CD4-positive, alpha-beta T cell (primary cell): ENCODE measurements around the gene RNF141. TPM values are rescaled to one million over a fixed set of nuclear protein-coding genes. Genes with fewer than 3 reads are reported as not detected.

ENCODE experiments used
- ATAC-seq: fragments of 200-7000 bp; cut with Tn5 transposase; one replicate; pipeline ENCODE4 v1.10.0; 2022; ENCODE audit warnings: mild to moderate bottlenecking; ENCODE audit not compliant: poor library complexity
- CTCF ChIA-PET: fragments of 350-600 bp; sonication (Branson Sonifier 250); formaldehyde crosslinking; loops from one replicate; lab custom pipeline; 2021; ENCODE audit warnings: antibody characterized with exemption, inconsistent platforms; lab: Charles Lee
- POLR2A ChIA-PET: fragments of 350-600 bp; sonication (Branson Sonifier 250); formaldehyde crosslinking; loops from one replicate; lab custom pipeline; 2021; ENCODE audit warnings: antibody characterized with exemption, inconsistent platforms; lab: Charles Lee
- DNase-seq, 14 experiments: peaks; one replicate each; pipeline ENCODE4 v3.0.0-alpha.2; 2013 to 2020; ENCODE audit warnings: mixed read lengths in 2 of 14
- H3K27ac ChIP-seq, 2 donors: one replicate each; pipeline versions ENCODE4 v1.5.1 to v1.7.0; 2013; ENCODE audit warnings: low read length in 2 of 2, low read depth in 1 of 2, mild to moderate bottlenecking in 1 of 2
- H3K27me3 ChIP-seq, 2 experiments: 1 replicate in 1 of 2; 2 replicates in 1 of 2; pipeline versions ENCODE4 v1.6.1 to v1.7.0; 2013; ENCODE audit warnings: low read length in 2 of 2, control low read depth in 1 of 2, mild to moderate bottlenecking in 1 of 2, moderate library complexity in 1 of 2; ENCODE audit not compliant: insufficient read depth in 2 of 2, control insufficient read depth in 1 of 2
- H3K36me3 ChIP-seq: one replicate; pipeline ENCODE4 v1.6.1; 2013; ENCODE audit warnings: low read length, control low read depth; ENCODE audit not compliant: insufficient read depth
- H3K4me1 ChIP-seq: one replicate; pipeline ENCODE4 v1.6.1; 2013; ENCODE audit warnings: low read length, control low read depth; ENCODE audit not compliant: insufficient read depth
- H3K4me3 ChIP-seq: one replicate; pipeline ENCODE4 v1.5.1; 2013; ENCODE audit warnings: mild to moderate bottlenecking, low read length, moderate library complexity
- H3K9me3 ChIP-seq, 2 experiments: 1 replicate in 1 of 2; 2 replicates in 1 of 2; pipeline versions ENCODE4 v1.6.1 to v1.7.0; 2013; ENCODE audit warnings: low read length in 2 of 2, mild to moderate bottlenecking in 2 of 2, control low read depth in 1 of 2, moderate library complexity in 1 of 2; ENCODE audit not compliant: control insufficient read depth in 1 of 2, insufficient read depth in 1 of 2
- H3K27ac Mint-ChIP-seq: one replicate; pipeline ENCODE4 v1.8.0; 2020; ENCODE audit warnings: mixed read lengths
- H3K27me3 Mint-ChIP-seq: one replicate; pipeline ENCODE4 v1.8.0; 2021; ENCODE audit warnings: mixed read lengths
- H3K36me3 Mint-ChIP-seq: one replicate; pipeline ENCODE4 v1.8.0; 2021; ENCODE audit warnings: low read depth, mixed read lengths
- H3K4me1 Mint-ChIP-seq: one replicate; pipeline ENCODE4 v1.8.0; 2021; ENCODE audit warnings: low read depth, mixed read lengths
- H3K4me3 Mint-ChIP-seq: one replicate; pipeline ENCODE4 v1.8.0; 2020; ENCODE audit warnings: mild to moderate bottlenecking, mixed read lengths
- H3K9me3 Mint-ChIP-seq: one replicate; pipeline ENCODE4 v1.8.0; 2020; ENCODE audit warnings: mixed read lengths
- intact Hi-C, 2 experiments: fragments of 100-400 bp; cut with DNase I in 1 of 2; cut with micrococcal nuclease in 1 of 2; formaldehyde crosslinking; loops; one replicate each; pipeline versions ENCODE4 v1.15.1 to v1.9.0; 2023 to 2025; cut with DNase I, micrococcal nuclease
- total RNA-seq, 174 experiments: library from RNA in 2 of 174; stranded (reverse) in 2 of 174; gene quantifications; one replicate each; pipeline ENCODE4 v1.2.3 and lab custom pipeline; 2021 to 2026
- TF ChIP-seq, protein P1 (sequence below): fragments of 200-600 bp; IDR thresholded peaks from one replicate; pipeline ENCODE4 v1.8.0; 2022; ENCODE audit warnings: antibody characterized with exemption, mild to moderate bottlenecking

RNF141 gene
- total RNA-seq, 2 experiments from 2014 or later: 18.0 to 19.0 TPM

DNA sequence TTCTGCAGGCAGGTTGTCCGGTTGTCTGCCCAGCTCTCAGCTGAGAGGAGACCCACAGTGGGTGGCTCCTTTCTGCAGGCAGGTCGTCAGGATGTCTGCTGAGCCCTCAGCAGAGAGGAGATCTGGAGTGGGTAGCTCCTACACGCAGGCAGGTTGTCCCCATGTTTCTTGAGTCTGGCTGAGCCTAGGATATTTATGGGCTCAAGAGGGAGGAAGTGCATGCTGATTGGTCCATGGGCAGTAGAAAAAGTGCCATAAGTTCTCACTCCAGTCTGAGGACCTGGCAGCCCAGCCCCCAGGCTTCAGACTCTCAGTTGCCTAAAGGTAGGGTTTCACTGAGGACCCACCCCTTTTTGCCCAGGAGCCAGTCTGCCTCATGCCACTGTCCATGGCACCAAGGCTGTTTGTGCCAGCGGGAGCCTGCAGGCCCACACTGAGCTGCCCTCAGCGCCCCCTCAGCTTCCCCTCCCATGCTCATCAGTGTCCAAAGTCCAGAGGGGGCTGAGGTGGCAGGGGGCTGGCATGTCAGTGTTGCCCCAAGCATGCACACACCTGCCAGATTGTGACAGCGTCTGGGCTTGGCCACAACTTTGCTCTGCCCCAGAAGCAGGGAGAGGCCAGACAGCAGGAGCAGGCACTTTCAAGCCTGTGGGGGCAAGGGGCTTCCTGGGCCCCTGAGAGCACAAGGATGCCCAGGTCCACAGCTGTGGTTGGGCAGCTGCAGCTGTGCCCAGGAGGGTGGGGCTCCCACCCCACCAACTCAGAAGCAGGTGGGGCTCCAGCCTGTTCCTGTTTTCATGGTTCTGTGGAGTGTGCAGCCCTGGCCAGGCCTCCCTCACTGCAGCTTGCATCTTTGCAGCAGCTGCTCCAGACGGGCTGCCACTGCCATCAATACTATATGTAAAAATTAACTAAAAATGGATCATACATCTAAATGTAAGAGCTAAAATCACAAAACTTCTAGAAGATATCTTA, 3.8 kb upstream of the RNF141 start:
- TF ChIP-seq, protein P1, sequence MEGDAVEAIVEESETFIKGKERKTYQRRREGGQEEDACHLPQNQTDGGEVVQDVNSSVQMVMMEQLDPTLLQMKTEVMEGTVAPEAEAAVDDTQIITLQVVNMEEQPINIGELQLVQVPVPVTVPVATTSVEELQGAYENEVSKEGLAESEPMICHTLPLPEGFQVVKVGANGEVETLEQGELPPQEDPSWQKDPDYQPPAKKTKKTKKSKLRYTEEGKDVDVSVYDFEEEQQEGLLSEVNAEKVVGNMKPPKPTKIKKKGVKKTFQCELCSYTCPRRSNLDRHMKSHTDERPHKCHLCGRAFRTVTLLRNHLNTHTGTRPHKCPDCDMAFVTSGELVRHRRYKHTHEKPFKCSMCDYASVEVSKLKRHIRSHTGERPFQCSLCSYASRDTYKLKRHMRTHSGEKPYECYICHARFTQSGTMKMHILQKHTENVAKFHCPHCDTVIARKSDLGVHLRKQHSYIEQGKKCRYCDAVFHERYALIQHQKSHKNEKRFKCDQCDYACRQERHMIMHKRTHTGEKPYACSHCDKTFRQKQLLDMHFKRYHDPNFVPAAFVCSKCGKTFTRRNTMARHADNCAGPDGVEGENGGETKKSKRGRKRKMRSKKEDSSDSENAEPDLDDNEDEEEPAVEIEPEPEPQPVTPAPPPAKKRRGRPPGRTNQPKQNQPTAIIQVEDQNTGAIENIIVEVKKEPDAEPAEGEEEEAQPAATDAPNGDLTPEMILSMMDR: no peak
- H3K9me3 Mint-ChIP-seq: no peaks in the 10 kb centered on the region
- DNase-seq: no peak
- H3K9me3 ChIP-seq: peaks cover 0 to 14% of the 10 kb centered on the region in 2 experiments
- H3K27ac Mint-ChIP-seq: no peak overlapping the region
- H3K27me3 Mint-ChIP-seq: no peaks in the 10 kb centered on the region
- H3K36me3 Mint-ChIP-seq: peaks cover 2% of the 10 kb centered on the region
- ATAC-seq: no peak
- ChIA-PET CTCF (interaction anchor here (1.5 kb wide), 1 partner anchor 11 kb away, joined by 3 read pairs; no protein-coding TSS in a partner anchor), POLR2A (no interaction called here)
- no peaks in the 10 kb centered on the region for H3K27me3 ChIP-seq
- H3K4me1 ChIP-seq: peaks cover 12% of the 10 kb centered on the region
- no peak overlapping the region for H3K27ac ChIP-seq
- no peaks in the 10 kb centered on the region for H3K36me3 ChIP-seq
- peaks cover 15% of the 10 kb centered on the region for H3K4me1 Mint-ChIP-seq
- H3K4me3 ChIP-seq: no peak overlapping the region
- intact Hi-C loops: loop anchor here (5.0 to 10.0 kb wide), 6 partner anchors 87 to 1860 kb away; partner anchors contain the start of genes ADM (in 1 of the 2), AMPD3 (in 1 of the 2), RPL27A (in 1 of the 2) and TRIM66 (in 1 of the 2)
- H3K4me3 Mint-ChIP-seq: no peak overlapping the region

- POLR2A ChIA-PET: no interaction called here
- H3K4me1 Mint-ChIP-seq: peaks cover 23% of the 10 kb centered on the region
- Histone ChIP-seq H3K27me3 (no peaks in the 10 kb centered on the region), H3K4me3 (no peak overlapping the region), H3K27ac (no peak overlapping the region), H3K9me3 (peaks cover 0 to 14% of the 10 kb centered on the region in 2 experiments), H3K4me1 (peaks cover 13% of the 10 kb centered on the region), H3K36me3 (no peaks in the 10 kb centered on the region)
- no peak overlapping the region for H3K4me3 Mint-ChIP-seq
- ATAC-seq (no peak), DNase-seq (no peak)
- TF ChIP-seq, protein P1: no peak
- CTCF ChIA-PET: interaction anchor here (1.5 kb wide), 1 partner anchor 12 kb away, joined by 3 read pairs; no protein-coding TSS in a partner anchor
- no peaks in the 10 kb centered on the region for H3K9me3 Mint-ChIP-seq
- peaks cover 5% of the 10 kb centered on the region for H3K36me3 Mint-ChIP-seq
- H3K27ac Mint-ChIP-seq: no peak overlapping the region
- intact Hi-C loops: loop anchor here (5.0 to 10.0 kb wide), 5 partner anchors 86 to 1859 kb away; partner anchors contain the start of genes ADM (in 1 of the 2), AMPD3 (in 1 of the 2), RPL27A (in 1 of the 2) and TRIM66 (in 1 of the 2)
- H3K27me3 Mint-ChIP-seq: no peaks in the 10 kb centered on the region
These were observed 2.8 kb upstream of the RNF141 start for GRCh38 chr11:10543782-10544181.

GRCh38 chr11:10542776-10543175, 1.8 kb upstream of the RNF141 start:
- Histone ChIP-seq H3K36me3 (no peaks in the 10 kb centered on the region), H3K4me3 (no peak overlapping the region), H3K27ac (no peak overlapping the region), H3K9me3 (peaks cover 0 to 14% of the 10 kb centered on the region in 2 experiments), H3K4me1 (peaks cover 13% of the 10 kb centered on the region), H3K27me3 (no peaks in the 10 kb centered on the region)
- intact Hi-C loops: loop anchor here (5.0 to 10.0 kb wide), 5 partner anchors 85 to 1858 kb away; partner anchors contain the start of genes ADM (in 1 of the 2), AMPD3 (in 1 of the 2), RPL27A (in 1 of the 2) and TRIM66 (in 1 of the 2)
- DNase-seq (no peak), ATAC-seq (no peak)
- peaks cover 5% of the 10 kb centered on the region for H3K36me3 Mint-ChIP-seq
- peaks cover 33% of the 10 kb centered on the region for H3K4me1 Mint-ChIP-seq
- ChIA-PET POLR2A (no interaction called here), CTCF (interaction anchor here (0.7 to 2.8 kb wide), 3 partner anchors 30 to 235 kb away, joined by 3 to 18 read pairs (median 4); no protein-coding TSS in a partner anchor)
- no peaks in the 10 kb centered on the region for H3K9me3 Mint-ChIP-seq
- H3K4me3 Mint-ChIP-seq: no peak overlapping the region
- H3K27me3 Mint-ChIP-seq: no peaks in the 10 kb centered on the region
- no peak overlapping the region for H3K27ac Mint-ChIP-seq
- TF ChIP-seq, protein P1: no peak
